H7 (cell line): ENCODE data around the gene MMEL1. TPM values are rescaled to one million over a fixed set of nuclear protein-coding genes. Genes with fewer than 3 reads are reported as not detected.
"Not testable (repeated sequence)": the region's sequence is repeated elsewhere in the genome, so short reads cannot be mapped to it uniquely, and the experiment has no call there.

ENCODE experiments used
- DNase-seq: peaks from one replicate; pipeline ENCODE4 v3.0.0; 2012
- H3K27me3 ChIP-seq: 2 replicates; pipeline ENCODE4 v1.6.0; 2011; ENCODE audit warnings: mild to moderate bottlenecking, low read length; ENCODE audit not compliant: control insufficient read depth, insufficient read depth
- H3K36me3 ChIP-seq: replicated peaks from 2 replicates; pipeline ENCODE4 v1.5.1; 2011; ENCODE audit warnings: low read length; ENCODE audit not compliant: control insufficient read depth, insufficient read depth
- H3K4me3 ChIP-seq: 2 replicates; pipeline ENCODE4 v1.5.1; 2011; ENCODE audit warnings: low read depth, mild to moderate bottlenecking, control low read depth, low read length, moderate library complexity; ENCODE audit not compliant: insufficient read depth
- total RNA-seq: library from RNA; depleted of rRNA; stranded (reverse); fragments of >200 nt; shearing (Covaris generic); gene quantifications from 2 replicates; pipeline ENCODE4 v1.2.3, GENCODE V29; 2014

The MMEL1 gene
- total RNA-seq, 1 experiment from 2014 or later = 1.3 TPM

DNA sequence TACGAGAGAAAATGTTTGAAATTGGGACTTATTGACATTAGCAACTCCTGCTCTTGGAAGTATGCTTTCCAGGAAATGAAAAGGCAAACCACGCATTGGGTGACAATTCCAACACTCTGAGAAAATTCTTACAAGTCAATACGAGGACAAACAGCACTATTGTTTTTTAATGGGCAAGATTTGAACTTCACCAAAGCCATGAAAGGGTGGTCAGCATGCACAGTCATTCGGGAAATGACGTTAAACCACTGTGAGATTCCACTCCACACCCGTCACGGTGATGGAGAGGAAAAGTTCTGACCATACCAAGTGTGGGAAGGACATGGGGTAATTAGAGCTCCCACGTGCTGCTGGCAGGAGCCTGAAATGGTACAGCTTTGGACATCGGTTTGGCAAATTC, 58.5 kb downstream of the MMEL1 start:
- H3K27me3 ChIP-seq = no peaks in the 10 kb centered on the region
- H3K36me3 ChIP-seq = no peaks in the 10 kb centered on the region
- H3K4me3 ChIP-seq = no peak overlapping the region
- DNase-seq = no peak

DNA sequence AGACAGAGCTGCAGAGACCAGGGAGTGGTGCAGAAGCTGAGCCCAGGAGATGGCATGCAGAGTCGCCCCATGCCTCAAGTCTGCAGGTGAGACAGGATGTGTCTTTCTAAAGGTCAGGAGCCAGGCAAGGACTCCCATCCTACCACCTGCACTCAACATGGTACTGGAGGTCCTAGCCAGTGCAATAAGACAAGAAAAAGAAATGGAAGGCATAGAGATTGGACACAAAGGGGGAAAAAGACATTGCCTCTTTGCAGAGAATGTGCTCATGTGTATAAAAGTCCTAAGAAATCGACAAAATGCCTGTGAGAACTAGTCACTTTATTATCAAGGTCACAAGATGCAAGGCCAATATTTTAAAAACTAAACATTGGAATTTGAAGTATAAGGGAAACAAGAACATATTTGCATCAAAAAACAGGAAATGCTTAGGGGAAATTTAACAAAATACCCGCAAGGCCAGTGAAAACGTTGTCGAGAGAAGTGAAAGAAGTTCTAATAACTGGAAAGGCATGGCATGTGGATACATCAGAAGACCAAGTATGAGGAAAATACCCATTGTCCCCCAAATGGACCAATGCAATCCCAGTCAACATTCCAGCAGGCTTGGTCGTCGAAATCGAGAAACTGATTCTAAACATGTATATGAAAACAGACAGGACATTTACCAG, 59.4 kb downstream of the MMEL1 start:
- Histone ChIP-seq H3K4me3 (no peak overlapping the region), H3K27me3 (no peaks in the 10 kb centered on the region), H3K36me3 (no peaks in the 10 kb centered on the region)
- no peak for DNase-seq

DNA sequence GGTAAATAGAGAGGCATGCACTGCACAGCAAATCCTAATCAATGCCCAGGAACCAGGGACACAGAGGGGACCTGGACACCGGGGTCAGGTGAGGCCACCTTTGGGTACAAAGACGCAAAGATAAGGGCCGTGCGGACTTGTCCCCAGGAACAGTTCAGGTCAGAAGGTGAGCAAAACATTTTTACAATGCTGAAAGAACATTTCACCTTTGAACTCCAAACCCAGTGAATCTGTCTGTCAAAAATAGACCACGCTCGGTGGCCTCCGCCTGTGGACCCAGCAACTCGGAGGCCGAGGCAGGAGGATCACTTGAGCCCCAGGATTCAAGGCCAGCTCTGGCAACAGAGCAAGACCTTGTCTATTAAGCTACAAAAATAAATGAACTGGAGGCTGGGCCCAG, 61.5 kb downstream of the MMEL1 start:
- Histone ChIP-seq H3K27me3 (no peaks in the 10 kb centered on the region), H3K36me3 (no peaks in the 10 kb centered on the region), H3K4me3 (no peak overlapping the region)
- DNase-seq = no peak

DNA sequence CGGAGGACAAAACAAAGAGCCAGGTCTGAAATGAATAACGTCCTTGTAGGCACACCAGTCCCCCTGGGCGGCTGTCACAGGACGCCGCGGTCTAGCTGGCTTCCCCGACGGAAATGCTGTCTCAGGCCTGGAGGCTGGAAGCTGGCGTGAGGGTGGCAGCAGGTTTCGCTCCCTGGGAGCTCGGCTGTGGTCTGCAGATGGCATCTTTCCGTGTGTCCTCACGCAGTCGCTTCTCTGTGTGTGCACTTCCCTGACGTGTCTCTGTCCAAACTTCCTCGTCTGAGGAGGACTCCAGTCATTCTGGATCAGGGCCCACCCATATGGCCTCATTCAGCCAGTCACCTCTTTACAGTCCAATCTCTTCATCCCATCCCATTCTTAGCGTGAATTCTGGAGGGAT, 62.5 kb downstream of the MMEL1 start:
- Histone ChIP-seq H3K36me3 (no peaks in the 10 kb centered on the region), H3K27me3 (no peaks in the 10 kb centered on the region), H3K4me3 (no peak overlapping the region)
- no peak for DNase-seq

DNA sequence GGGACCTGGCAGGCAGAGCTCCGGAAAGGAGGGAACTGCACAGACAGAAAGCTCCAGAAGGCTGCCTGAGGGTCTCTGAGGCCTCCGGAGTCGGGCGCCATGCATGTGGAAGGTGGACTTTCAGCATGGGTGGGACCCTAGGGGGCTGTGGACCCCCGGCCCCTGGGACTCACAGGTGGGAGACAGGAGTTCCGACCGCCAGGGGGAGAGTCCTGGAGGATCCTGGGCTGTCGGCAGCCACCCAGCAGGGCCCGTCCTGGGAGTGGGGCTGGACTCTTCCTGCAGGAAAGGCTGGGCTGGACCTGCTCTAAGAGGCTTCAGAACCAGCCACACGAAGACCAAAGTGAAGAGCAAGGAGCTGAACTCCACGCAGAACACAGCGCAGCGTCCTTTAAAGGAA, 63.1 kb downstream of the MMEL1 start:
- DNase-seq, H3K36me3 ChIP-seq: not testable (repeated sequence)

DNA sequence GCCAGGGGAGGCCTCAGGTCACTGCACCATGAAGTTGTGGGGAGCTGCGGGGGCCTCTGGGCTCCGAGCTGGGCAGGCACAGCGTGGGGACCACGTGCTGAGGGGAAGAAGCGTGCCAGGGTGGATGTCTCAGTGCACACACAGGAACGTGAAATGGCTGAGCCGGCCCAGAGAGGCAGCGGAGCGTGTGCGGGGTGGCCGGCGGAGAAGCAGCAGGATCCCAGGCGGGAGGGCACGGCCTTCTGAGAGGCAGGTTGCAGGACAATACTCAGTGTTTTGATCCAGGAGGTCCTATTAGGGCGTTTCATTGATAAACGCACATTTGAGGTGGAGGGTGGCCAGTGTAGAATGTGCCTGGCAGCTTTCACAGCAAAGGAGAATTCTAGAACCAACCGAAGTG, 63.8 kb downstream of the MMEL1 start:
- no peaks in the 10 kb centered on the region for H3K36me3 ChIP-seq
- DNase-seq = peak; percentile 55
- H3K4me3 ChIP-seq = no peak overlapping the region
- H3K27me3 ChIP-seq = no peaks in the 10 kb centered on the region

More for the DNA sequence above, 63.1 kb downstream of the MMEL1 start:
- not testable (repeated sequence) for H3K27me3 ChIP-seq, H3K4me3 ChIP-seq

DNA sequence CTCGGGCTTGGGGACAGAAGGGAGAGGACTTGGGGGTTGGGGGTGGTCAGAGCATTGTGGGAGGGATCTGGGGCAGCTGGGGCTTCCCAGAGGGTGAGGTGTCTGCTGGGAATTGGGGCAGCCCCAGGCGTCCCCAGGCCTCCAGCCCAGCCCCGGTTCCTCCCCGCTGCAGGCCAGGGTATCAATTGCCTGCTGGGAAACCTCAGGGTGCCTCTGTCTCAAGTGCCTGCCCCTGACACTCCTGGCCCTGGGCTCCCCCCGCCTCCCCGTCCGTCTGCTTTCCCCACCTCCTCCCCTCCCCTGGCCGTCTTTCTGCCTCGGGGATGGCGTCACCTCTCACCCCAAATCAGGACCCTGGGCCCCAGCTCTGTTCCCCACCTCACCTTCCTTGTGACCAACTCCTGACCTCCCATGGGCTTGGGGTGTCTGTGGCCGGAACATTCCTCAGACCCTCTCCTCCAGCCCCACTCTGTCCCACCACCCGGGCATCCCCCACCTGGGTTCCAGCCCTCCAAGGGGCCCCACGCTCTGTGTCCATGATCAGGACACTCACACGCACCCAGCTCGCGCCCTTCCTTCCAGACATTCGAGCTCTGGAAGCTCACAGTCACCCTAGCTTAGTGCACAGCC, 64.5 kb downstream of the MMEL1 start:
- not testable (repeated sequence) for H3K4me3 ChIP-seq, DNase-seq, H3K36me3 ChIP-seq, H3K27me3 ChIP-seq

DNA sequence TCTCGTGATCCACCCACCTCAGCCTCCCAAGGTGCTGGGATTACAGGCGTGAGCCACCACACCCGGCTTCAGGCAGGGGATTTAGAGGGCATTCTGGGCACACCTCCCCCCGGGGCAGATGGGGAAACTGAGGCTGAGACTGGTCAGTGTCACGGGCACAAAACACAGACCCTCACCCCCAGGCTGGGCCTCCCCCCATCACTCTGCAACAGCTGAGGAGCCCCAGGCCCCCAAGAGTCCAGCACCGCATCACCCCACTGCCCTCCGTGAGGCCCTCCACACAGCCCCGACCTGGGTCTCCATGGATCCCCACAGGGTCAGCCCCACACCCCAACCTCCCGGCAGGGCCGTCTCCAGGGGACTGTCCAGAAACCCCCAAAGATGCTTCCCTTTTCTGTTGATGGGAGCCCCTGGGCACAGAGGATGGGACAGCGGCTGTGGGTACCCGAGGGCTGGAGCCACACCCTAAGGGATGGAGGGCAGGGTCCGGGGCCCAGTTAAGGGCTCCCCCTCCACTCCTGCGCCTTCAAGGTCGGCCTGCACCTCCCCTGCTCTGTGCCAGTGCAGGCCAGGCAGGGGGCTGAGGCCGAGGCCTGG, 65.6 kb downstream of the MMEL1 start:
- DNase-seq = no peak
- no peaks in the 10 kb centered on the region for H3K27me3 ChIP-seq
- no peaks in the 10 kb centered on the region for H3K36me3 ChIP-seq
- no peak overlapping the region for H3K4me3 ChIP-seq

DNA sequence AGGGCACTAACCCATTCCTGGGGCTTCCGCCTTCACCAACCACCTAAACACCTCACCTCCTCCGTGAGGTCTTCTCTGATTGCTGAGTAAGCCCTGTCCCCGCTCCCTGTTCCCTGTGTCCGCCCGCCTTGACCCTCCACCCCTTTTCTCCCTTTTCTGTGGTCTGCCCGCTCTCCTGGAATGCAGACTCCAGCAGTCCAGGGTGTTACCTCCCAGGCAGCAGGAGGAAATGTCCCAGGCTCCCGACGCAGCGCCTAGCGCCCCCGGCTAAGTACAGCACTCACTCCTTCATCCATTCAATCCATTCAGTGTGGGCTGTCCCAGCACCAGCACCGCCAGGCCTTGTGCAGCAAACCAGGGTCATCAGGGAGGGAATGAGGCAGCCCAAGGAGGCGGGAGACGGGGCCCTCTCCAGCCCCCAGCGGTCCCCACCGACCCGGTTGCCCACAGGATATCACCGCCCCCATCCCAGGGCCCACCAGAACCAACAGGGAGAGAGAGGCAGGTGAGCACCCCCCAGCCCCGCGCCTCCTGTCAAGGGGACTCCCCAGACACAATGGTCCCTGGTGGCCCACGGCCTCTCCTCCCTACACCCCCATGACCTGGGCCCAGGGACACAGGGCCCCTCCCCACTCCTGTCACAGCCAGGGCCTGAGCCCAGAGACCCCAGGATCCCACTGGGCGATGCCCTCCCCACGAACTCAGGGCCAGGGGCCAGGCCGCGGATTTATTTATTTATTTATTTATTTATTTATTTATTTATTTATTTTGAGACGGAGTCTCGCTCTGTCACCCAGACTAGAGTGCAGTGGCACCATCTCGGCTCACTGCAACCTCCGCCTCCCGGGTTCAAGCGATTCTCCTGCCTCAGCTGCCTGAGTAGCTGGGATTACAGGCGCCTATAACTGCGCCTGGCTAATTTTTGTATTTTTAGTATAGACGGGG, 66.4 kb downstream of the MMEL1 start:
- peak; percentile 54 for DNase-seq
- no peaks in the 10 kb centered on the region for H3K27me3 ChIP-seq
- H3K36me3 ChIP-seq = no peaks in the 10 kb centered on the region
- H3K4me3 ChIP-seq = no peak overlapping the region

DNA sequence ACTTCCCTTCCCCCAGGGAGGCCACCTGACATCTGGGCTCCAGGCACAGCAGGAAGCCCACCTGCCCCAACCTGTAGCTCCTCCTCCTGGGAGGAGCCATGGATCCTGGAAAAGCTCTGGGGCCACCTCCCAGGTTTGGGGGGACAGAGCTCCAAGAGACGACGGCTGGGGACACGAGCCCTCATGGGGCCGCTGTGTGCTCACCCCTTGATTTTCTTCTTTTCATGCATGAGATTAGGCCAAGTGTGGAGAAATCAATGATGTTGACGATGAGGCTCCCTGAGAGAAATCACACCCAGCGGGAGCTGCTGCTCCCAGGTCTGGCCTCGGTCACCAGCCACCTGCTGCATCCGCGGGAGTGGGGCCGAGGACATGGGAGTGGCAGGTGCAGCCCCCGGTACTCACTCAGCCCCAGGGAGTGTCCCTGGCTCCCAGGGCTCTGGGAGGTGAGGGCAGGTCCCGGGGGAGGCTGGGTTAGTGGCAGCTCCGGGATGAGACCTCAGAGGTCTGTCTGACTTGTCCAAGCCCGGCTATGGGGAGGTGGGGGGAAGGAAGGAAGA, 67.9 kb downstream of the MMEL1 start:
- DNase-seq = peak; percentile 70
- H3K36me3 ChIP-seq = no peaks in the 10 kb centered on the region
- H3K4me3 ChIP-seq = no peak overlapping the region
- no peaks in the 10 kb centered on the region for H3K27me3 ChIP-seq

DNA sequence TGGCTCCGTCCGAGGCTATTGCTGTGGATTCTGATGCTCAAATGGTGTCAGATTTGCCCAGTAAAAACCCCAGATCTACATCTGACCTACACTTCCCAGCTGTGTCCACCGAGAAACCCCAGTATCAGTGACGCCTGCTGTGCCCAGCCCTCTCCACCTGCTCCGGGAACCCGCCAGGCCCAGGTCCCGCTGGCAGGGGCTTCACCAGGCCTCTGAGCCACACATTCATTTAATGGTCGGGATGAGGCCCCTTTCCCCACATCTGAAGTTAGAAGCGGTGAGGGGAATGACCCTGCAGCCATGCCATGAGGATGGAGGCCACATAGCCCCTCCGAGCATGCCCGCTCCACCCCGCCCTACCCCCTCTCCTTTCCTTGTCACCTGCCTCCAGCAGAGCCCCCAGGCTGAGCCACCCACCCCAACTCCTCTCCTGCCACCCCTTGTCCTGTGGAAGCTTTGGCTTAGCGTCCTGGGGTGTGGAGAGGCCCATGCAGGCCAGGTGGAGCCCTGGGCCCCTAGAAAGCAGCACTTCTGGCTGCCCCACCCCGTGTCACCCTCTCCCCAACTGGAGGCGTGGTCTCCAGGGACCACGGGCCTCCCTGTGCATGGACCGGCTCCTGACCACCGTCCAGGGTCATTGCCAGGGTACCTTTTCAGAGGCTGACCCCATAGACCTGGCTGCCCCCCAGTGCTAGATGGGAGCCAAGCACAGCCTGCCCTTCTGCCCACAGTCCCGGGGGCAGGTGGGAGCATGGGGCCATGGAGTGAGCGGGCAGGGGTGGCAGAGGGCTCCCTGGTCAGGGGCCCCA, 68.6 kb downstream of the MMEL1 start:
- DNase-seq = peak; percentile 44
- no peaks in the 10 kb centered on the region for H3K27me3 ChIP-seq
- H3K36me3 ChIP-seq = no peaks in the 10 kb centered on the region
- no peak overlapping the region for H3K4me3 ChIP-seq

DNA sequence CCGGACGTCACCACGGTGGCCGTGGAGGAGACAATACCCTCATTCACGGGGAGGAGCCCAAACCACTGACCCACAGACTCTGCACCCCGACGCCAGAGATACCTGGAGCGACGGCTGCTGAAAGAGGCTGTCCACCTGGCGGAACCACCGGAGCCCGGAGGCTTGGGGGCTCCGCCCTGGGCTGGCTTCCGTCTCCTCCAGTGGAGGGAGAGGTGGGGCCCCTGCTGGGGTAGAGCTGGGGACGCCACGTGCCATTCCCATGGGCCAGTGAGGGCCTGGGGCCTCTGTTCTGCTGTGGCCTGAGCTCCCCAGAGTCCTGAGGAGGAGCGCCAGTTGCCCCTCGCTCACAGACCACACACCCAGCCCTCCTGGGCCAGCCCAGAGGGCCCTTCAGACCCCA, 69.6 kb downstream of the MMEL1 start:
- DNase-seq = peak; percentile 57
- Histone ChIP-seq H3K27me3 (no peaks in the 10 kb centered on the region), H3K4me3 (no peak overlapping the region), H3K36me3 (no peaks in the 10 kb centered on the region)

DNA sequence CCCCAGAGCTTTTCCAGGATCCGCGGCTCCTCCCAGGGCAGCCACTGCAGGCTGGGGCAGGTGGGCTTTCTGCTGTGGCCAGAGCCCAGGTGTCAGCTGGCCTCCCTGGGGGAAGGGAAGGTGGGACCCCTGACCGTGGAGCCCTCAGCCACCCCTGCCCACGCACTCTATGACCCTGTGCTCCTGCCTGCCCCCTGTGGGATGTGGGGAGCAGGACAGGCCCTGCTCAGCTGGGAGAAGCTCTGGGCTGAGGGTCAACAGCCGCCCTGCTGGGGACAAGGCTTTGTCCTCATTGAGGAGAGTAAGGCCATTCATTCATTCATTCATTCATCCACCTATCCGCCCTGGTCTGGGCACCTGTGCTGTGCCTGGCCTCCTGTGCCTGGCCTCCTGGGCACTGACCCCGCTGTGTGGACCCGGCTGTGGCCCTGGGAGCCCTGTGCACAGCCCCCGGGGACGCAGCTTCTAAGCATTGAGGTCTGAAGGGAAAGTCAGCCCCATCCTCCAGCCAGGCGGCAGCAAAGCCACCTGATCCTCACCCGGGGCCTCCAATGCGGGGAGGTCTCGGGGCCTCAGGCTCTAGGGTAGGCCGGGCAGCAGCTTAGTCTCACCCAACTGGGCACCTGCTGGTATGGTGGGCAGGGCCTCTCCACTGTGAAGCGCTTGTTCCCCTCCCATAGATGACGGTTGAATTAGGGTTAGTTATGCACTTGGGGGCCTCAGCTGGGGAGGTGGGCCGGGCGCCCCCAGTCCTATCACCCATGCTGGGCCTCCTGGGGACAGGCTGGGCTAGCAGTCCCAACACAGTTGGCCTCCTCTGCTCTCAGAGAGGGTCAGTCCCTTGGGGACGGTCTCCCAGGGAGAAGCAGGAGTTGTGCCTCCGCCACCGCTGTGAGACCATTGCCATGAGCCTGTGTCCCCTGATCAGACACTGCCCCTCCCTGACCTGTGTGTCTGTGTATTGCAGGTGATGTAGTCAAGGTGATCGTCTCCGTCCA, 70.6 kb downstream of the MMEL1 start:
- peak; percentile 87 for DNase-seq
- H3K36me3 ChIP-seq = no peaks in the 10 kb centered on the region
- no peak overlapping the region for H3K4me3 ChIP-seq
- no peaks in the 10 kb centered on the region for H3K27me3 ChIP-seq
